Right cardiac atrium (tissue), 5 donors: Measurements from ENCODE around the gene ATXN10. TPM values are rescaled to one million over a fixed set of nuclear protein-coding genes. Genes with fewer than 3 reads are reported as not detected.

ENCODE experiments used
- ATAC-seq, 2 donors: fragments of 200-7000 bp; cut with Tn5 transposase; one replicate each; pipeline versions ENCODE4 v1.8.0 to v1.9.1; 2020; ENCODE audit warnings: moderate library complexity in 2 of 2, mild to moderate bottlenecking in 1 of 2
- DNase-seq, 3 donors: peaks; one replicate each; pipeline ENCODE4 v3.0.0-alpha.2; 2020
- H3K27ac ChIP-seq: one replicate; pipeline ENCODE4 v1.5.1; 2013; ENCODE audit warnings: mild to moderate bottlenecking, low read length, control low read depth, moderate library complexity
- H3K27me3 ChIP-seq: one replicate; pipeline ENCODE4 v1.6.1; 2013; ENCODE audit not compliant: control insufficient read depth, insufficient read depth
- H3K4me1 ChIP-seq: one replicate; pipeline ENCODE4 v1.6.1; 2013; ENCODE audit warnings: low read length; ENCODE audit not compliant: control insufficient read depth, insufficient read depth
- H3K4me3 ChIP-seq: one replicate; pipeline ENCODE4 v1.5.1; 2013; ENCODE audit warnings: low read length, control low read depth
- H3K9me3 ChIP-seq: one replicate; pipeline ENCODE4 v1.6.1; 2013; ENCODE audit warnings: low read length; ENCODE audit not compliant: control insufficient read depth
- WGBS: extraction: QIAGEN DNeasy Blood & Tissue Kit; methylation state at CpG from one replicate; pipeline ENCODE4 v1.1.7; 2013; 5-methylcytosine and 5-hydroxymethylcytosine counted together
- intact Hi-C, 4 donors: fragments of 100-400 bp; cut with DNase I; formaldehyde crosslinking; loops; one replicate each; pipeline versions ENCODE4 v1.11.0 to v1.14.0; 2022 to 2023
- polyA plus RNA-seq: library from polyadenylated mRNA; stranded (reverse); fragments of 200-250 nt; gene quantifications from one replicate; pipeline ENCODE4 v1.2.3, GENCODE V29; 2013
- total RNA-seq, 4 donors: library from RNA; stranded (reverse); fragmentation: NEBNext Ultra II Directional; extraction: Animal tissue kit (Norgen Biotek cat#: 25700); gene quantifications; one replicate each; pipeline ENCODE4 v1.2.1, GENCODE V29; 2021
- donor health status: healthy with polysubstance abuse.
- donor health status: DM: no; HTN: yes; CAD: no.
- donor health status: DM: no; HTN: no; CAD: no.
- donor health status: DM: no; HTN: yes; CAD: no; lungs with severe emphysema.
- donor health status: DM: yes; HTN: yes; CAD: no.

ATXN10 gene
- total and polyA plus RNA-seq, 5 donors, result 96.6 to 176 (median 147) TPM

DNA sequence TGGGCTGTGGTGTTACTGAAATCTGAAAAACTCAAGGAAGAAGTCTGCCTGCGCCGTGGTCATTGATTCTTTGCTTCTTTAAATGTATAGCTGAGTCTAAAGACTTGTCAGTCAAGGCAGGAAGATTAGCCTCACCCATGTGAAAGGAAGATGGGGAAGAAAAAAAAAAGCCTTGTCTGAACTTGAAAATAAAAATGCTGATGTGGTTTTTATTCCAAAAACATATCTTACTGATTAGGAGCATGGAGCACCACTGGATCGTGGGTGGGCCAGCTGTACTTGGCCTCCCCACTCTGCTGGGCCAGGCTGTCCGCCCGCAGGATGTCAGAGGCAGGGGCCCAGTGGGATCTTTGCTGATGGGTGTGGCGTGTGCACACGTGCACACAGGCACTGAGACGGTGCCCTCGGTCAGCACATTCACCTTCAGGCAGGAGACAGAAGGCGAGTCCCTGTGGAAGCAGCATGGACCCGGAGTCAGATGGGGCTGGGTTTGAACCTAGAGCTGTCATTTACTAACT lies 193.4 kb downstream of the ATXN10 start:
- H3K4me1 ChIP-seq, result no peaks in the 10 kb centered on the region
- no peak overlapping the region for H3K27ac ChIP-seq
- H3K9me3 ChIP-seq, result no peaks in the 10 kb centered on the region
- intact Hi-C loops, result loop anchor here in 2 of 4 donors (2.0 to 10.0 kb wide), 4 partner anchors 112 to 280 kb away; partner anchors contain the start of gene WNT7B (in 1 of the 2)
- no peak for ATAC-seq
- DNase-seq, result no peak
- H3K27me3 ChIP-seq, result no peaks in the 10 kb centered on the region
- WGBS, result 72% methylated on average over 11 of the region's 11 CpGs
- no peak overlapping the region for H3K4me3 ChIP-seq

DNA sequence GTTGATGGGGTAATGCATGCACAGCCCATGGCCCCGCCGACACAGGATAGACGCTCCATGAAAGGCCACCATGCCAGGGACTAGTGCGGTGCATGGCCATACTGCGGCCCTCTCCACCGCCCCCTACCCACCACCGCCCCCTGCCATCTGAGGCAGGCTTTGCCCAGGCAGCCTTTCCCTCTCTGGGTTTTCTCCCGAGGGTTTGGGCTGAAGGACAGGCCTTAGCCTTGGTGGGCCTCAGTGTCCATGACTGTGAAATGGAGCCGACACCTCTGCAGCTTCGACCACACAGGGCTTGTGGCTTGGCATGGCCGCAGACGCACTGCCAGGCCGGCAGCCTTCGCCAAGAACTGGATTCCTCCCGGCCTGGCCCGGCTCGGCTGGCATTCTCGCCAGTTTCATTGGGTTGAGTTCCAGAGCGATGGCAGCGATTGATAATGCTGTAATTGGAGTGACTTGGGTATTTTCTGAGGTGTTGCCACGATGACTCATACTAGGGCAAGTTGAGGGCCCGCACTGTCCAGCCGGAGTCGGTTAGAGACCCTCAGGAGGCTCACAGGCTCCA lies 194.0 kb downstream of the ATXN10 start:
- WGBS, result 94% methylated on average over 24 of the region's 24 CpGs
- peak in 1 of 3 donors; percentile 42 for DNase-seq
- H3K27ac ChIP-seq, result no peak overlapping the region
- H3K4me1 ChIP-seq, result no peaks in the 10 kb centered on the region
- no peaks in the 10 kb centered on the region for H3K9me3 ChIP-seq
- no peak for ATAC-seq
- H3K4me3 ChIP-seq, result no peak overlapping the region
- H3K27me3 ChIP-seq, result no peaks in the 10 kb centered on the region
- intact Hi-C loops, result loop anchor here in 2 of 4 donors (2.0 to 10.0 kb wide), 4 partner anchors 111 to 281 kb away; partner anchors contain the start of gene WNT7B (in 1 of the 2)

DNA sequence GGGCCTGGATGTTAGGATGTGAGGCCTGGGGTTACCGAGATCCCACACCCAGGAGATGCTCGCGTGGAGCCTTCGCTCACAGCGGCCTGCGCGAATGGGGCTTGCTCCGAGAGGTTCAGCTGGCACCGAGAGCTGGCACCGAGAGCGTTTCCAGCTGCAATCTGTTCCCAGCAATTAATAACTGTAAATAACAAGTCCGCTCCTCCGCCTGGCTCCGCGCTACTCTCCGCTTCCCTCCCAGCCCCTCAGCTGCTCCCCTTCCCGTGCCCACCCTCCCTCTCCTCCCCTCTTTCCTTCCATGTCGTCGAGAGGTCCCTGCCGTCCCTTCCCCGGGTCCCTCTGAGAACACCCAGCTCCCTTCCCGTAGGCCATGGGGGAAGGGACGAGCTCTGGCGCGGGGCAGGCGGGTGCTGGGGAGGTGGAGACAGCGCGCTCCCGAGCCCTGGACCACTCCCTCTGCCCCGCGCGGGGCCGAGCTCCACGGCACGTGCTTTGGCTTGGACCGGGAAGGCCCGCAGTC lies 194.6 kb downstream of the ATXN10 start:
- H3K4me1 ChIP-seq, result no peaks in the 10 kb centered on the region
- H3K27ac ChIP-seq, result no peak overlapping the region
- 45% methylated on average over 37 of the region's 37 CpGs for WGBS
- intact Hi-C loops, result loop anchor here in 2 of 4 donors (5.0 to 10.0 kb wide), 3 partner anchors 219 to 281 kb away; no protein-coding TSS in a partner anchor
- ATAC-seq (peak; percentile 4 to 31), DNase-seq (peak in 2 of 3 donors; percentile 15 to 50)
- H3K9me3 ChIP-seq, result no peaks in the 10 kb centered on the region
- no peaks in the 10 kb centered on the region for H3K27me3 ChIP-seq
- H3K4me3 ChIP-seq, result no peak overlapping the region

DNA sequence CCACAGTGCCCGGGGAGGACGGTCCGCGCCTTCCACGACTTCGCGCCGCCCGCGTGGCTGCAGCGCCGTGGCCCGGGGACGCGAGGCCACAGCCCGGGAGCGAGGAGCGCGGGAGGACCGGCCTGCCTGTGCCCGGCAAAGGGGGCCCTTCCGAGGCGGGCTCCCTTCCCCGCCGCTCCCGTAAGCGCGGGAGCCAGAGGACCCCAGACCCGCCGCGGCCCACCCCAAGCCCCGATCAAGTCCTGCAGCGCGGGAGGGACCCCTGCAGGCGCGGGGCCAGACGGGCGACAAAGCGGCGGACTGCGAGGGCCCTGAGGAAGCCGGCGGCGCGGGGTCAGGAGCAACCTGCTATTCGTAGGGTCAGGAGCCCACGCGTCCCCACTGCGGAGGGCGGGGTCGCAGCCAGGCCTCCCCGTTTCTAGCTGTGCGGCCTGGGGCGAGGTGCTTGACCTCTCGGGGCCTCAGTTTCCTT lies 195.0 kb downstream of the ATXN10 start:
- H3K9me3 ChIP-seq, result no peaks in the 10 kb centered on the region
- H3K27ac ChIP-seq, result no peak overlapping the region
- WGBS, result 8% methylated on average over 55 of the region's 55 CpGs
- intact Hi-C loops, result loop anchor here in 2 of 4 donors (5.0 to 10.0 kb wide), 3 partner anchors 219 to 282 kb away; no protein-coding TSS in a partner anchor
- DNase-seq (no peak), ATAC-seq (no peak)
- peak overlapping the region; percentile 3 for H3K4me3 ChIP-seq
- no peaks in the 10 kb centered on the region for H3K4me1 ChIP-seq
- no peaks in the 10 kb centered on the region for H3K27me3 ChIP-seq

DNA sequence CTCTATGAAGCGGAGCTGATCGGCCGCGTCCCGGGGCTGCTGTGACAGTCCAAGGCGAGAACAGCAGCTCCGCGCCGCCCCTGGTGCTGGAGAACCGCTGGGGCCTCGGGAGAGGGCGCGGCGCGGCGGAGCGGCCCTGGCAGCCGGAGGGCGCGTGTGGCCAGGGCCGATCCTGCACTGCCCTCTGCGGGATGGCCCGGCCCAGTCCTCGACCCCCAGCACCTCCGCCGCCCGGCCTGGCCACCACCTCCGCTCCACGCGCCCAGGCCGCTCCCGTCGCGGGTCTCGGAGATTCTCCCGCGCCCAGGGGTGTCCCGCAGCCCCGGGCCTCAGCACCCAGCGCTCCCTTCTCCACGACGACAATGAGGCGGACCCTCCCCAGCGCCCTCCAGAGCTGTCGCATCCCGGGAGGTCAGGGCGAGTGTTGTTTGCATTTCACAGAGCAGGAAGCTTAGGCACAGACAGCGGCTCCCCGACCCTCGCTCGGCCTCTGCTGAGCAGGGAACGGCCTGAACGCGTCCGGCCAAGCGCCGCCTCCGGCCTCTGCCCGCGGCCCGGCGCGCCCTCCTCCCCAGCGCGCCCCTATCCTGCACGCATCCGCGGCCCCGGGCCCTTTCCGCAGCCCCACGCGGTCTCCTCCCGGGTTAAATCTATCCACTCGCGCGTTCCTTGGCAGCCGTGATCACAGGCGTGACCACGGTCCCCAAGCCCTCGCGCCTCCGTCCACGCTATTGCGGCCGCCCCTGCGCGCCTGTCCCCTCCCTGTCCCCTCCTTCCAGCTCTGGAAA lies 195.7 kb downstream of the ATXN10 start:
- Histone ChIP-seq H3K27ac (no peak overlapping the region), H3K27me3 (no peaks in the 10 kb centered on the region), H3K4me3 (peak overlapping the region; percentile 3), H3K4me1 (no peaks in the 10 kb centered on the region), H3K9me3 (no peaks in the 10 kb centered on the region)
- WGBS, result 3% methylated on average over 87 of the region's 87 CpGs
- ATAC-seq, result peak; percentile 66 to 76
- DNase-seq, result peak; percentile 16 to 68 (median 64)
- intact Hi-C loops, result loop anchor here in 2 of 4 donors (5.0 to 10.0 kb wide), 3 partner anchors 220 to 283 kb away; no protein-coding TSS in a partner anchor

DNA sequence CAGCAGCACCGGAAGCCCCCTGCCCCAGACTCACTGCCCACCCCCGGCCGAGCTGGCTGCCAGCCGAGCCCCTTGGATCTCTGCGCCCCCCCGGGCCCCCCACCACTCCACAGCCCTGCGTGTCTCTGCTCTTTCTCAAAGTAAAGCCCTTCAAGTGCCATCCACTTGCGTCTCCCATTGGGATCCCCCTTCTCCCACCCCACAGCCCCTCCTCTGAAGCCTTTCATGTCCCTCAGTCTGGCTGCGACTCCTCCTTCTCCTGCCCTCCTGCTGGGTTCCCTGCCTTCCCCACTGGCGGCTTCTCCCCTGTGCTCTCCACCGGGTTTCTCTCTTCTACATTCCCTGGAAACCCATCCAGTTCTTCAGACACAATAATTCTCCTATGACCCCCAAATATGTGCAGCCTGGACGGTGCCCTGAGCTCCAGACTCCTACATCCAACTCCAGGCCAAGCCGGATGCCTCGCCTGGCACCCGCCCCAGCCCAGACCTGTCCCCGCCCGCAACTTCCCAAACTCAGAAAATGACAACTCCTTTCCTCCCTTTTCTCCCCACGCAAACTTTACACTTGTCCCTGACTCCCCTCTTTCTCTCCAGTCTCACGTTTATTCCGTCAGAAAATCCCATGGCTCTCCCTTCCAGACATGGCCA lies 196.4 kb downstream of the ATXN10 start:
- no peaks in the 10 kb centered on the region for H3K27me3 ChIP-seq
- ATAC-seq (no peak), DNase-seq (no peak)
- H3K9me3 ChIP-seq, result no peaks in the 10 kb centered on the region
- no peak overlapping the region for H3K4me3 ChIP-seq
- WGBS, result 40% methylated on average over 20 of the region's 20 CpGs
- no peaks in the 10 kb centered on the region for H3K4me1 ChIP-seq
- intact Hi-C loops, result loop anchor here in 2 of 4 donors (5.0 to 10.0 kb wide), 3 partner anchors 221 to 283 kb away; no protein-coding TSS in a partner anchor
- H3K27ac ChIP-seq, result no peak overlapping the region

DNA sequence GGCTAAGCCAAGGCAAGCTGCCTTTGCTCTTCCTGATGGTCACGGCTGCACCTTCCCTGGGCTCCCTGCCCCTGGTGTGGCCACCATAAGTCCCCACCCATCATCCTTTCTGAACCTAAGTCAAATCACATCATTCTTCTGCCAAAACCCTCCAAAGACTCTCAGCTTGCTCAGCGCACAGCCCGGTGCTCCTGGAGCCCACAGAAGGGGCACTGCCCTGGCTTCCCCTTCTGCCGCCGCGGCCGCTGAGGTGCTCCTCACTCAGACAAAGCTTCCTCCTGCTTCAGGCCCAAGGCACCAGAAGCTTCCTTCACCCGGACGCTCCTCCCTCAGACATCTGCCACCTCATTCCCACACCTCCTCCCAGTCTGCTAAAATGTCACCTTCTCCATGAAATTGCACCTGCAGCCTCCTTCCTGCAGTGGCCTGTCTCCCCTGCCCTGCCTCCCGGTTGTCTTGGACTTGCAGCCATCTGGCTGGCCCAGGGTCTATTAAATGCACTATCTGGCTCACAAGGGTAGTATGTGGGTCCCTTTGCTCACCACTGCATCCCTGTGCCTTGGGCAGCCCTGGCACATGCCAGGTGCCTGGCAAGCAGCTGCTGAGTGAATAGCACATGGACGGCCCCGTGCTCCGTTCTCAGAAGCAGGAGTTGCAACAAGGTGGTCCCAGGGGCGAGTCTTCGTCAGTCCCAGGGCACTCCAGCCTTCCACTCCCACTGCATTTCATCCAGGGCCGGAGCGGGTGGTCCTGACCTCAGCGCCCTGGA lies 197.1 kb downstream of the ATXN10 start:
- H3K9me3 ChIP-seq, result no peaks in the 10 kb centered on the region
- H3K4me1 ChIP-seq, result no peaks in the 10 kb centered on the region
- H3K4me3 ChIP-seq, result no peak overlapping the region
- intact Hi-C loops, result loop anchor here in 2 of 4 donors (5.0 to 10.0 kb wide), 3 partner anchors 221 to 284 kb away; no protein-coding TSS in a partner anchor
- no peaks in the 10 kb centered on the region for H3K27me3 ChIP-seq
- H3K27ac ChIP-seq, result no peak overlapping the region
- WGBS, result 87% methylated on average over 18 of the region's 18 CpGs
- DNase-seq (no peak), ATAC-seq (no peak)

DNA sequence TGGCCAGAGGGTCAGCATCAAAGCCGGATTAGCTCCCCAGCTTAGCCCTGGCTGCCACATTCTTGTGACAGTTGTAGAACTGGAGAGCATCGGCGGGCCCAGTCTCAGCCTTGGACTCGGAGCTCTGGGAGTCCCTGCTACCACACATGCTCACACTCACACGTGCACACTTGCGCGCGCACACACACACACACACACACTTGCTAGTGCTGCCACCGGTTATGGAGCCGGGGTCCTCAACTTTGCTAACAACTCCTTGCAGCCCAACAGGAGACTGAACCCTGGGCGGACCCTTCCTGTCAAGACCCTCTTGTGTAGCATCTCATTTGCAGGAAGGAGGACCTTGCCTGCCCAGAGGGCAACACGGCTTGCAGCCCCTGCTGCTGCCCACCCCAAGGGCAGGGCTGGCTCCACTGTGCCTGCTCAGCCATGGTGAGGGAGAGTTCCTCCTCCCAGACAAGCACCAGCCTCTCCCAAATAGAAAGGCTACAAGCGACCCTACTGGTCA lies 197.8 kb downstream of the ATXN10 start:
- Histone ChIP-seq H3K4me3 (no peak overlapping the region), H3K9me3 (no peaks in the 10 kb centered on the region), H3K4me1 (no peaks in the 10 kb centered on the region), H3K27ac (no peak overlapping the region), H3K27me3 (no peaks in the 10 kb centered on the region)
- ATAC-seq, result no peak
- intact Hi-C loops, result loop anchor here in 2 of 4 donors (5.0 to 10.0 kb wide), 3 partner anchors 222 to 285 kb away; no protein-coding TSS in a partner anchor
- DNase-seq, result peak in 1 of 3 donors; percentile 35
- 85% methylated on average over 13 of the region's 13 CpGs for WGBS

DNA sequence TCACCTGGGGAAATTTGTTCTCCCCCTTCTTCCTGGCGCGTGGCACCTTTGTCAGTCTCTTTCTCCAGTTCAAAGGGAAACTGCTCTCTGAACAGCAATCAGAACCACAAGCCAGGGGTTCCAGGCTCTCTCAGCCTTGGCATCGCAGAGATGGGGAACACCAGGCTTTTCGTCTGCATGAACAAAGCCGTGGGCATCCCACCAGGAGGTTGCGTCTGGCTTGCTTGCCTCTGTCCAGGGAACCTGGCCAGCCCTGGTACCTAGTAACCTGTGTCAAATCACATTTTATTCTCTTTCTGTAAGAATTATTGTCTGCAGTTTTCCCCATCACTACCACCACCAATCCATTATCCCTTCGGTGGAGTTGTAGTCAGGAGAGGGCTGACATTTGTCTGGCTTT lies 198.4 kb downstream of the ATXN10 start:
- ATAC-seq, result no peak
- intact Hi-C loops, result loop anchor here in 1 of 4 donors (10.0 kb wide), 1 partner anchor 85 kb away; no protein-coding TSS in a partner anchor
- Histone ChIP-seq H3K9me3 (no peaks in the 10 kb centered on the region), H3K4me1 (no peaks in the 10 kb centered on the region), H3K27ac (no peak overlapping the region), H3K4me3 (no peak overlapping the region), H3K27me3 (no peaks in the 10 kb centered on the region)
- DNase-seq, result no peak
- 94% methylated on average over 7 of the region's 7 CpGs for whole genome bisulfite sequencing
